Effector CD4-positive, alpha-beta T cell (primary cell): ENCODE data around the gene ASCL1.

Experiments used
- DNase-seq: peaks from one replicate; pipeline ENCODE4 v3.0.0-alpha.2; 2020

Gene ASCL1

DNA sequence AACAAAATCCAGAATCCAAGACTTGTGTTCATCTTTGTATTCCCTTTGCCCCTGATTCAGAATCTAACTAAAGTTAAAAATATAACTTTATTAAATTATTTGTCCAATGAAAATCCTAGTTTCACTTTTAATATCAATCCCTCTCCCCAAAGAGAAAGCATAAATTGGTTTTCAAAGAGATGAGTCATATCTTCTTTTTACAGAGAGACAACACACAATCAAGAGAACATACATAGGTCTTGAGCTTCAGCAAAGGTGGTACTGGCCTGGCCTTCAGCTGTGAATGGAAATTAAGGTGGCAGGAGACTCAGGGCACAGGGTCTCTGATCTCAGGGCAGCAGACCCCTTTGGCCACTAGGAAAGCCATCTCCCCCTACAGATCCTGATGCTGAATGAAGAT lies 4.3 kb upstream of the ASCL1 start:
- DNase-seq: no peak

DNA sequence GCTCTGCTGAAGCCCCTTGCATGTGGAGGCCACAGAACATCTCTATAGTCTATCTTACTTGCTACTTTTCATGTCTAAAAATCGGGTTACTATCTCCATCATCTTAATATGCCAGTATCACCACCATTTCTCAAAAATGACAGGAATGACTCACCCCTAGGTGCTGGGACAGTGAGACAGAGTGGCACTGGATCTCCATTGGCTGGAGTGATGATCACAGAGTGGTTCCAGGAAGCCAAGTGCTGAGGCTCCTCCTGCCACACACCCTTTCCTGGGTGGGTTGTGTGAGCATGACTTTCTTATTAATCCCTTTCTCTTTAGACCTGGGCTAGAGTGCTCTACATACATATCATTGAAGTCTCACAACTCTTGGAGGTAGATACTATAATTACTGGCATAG lies 3.3 kb upstream of the ASCL1 start:
- no peak for DNase-seq

- no peak for DNase-seq
Measured at GRCh38 chr12:102955926-102956737, 1.3 kb upstream of the ASCL1 start.

- no peak for DNase-seq
Measured at GRCh38 chr12:102956738-102957327, 641 bp upstream of the ASCL1 start.

DNA sequence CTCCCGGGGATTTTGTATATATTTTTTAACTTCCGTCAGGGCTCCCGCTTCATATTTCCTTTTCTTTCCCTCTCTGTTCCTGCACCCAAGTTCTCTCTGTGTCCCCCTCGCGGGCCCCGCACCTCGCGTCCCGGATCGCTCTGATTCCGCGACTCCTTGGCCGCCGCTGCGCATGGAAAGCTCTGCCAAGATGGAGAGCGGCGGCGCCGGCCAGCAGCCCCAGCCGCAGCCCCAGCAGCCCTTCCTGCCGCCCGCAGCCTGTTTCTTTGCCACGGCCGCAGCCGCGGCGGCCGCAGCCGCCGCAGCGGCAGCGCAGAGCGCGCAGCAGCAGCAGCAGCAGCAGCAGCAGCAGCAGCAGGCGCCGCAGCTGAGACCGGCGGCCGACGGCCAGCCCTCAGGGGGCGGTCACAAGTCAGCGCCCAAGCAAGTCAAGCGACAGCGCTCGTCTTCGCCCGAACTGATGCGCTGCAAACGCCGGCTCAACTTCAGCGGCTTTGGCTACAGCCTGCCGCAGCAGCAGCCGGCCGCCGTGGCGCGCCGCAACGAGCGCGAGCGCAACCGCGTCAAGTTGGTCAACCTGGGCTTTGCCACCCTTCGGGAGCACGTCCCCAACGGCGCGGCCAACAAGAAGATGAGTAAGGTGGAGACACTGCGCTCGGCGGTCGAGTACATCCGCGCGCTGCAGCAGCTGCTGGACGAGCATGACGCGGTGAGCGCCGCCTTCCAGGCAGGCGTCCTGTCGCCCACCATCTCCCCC lies 777 bp downstream of the ASCL1 start:
- DNase-seq: no peak

DNA sequence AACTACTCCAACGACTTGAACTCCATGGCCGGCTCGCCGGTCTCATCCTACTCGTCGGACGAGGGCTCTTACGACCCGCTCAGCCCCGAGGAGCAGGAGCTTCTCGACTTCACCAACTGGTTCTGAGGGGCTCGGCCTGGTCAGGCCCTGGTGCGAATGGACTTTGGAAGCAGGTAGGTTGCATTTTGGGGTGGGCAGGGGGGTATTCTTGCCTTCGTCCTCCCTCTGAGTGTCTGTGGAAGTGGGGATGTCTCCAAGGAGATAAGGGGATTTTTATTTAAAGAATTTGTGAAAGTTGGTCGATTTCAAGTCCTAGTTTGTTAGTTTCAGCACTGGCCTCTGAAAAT lies 1.3 kb downstream of the ASCL1 start:
- no peak for DNase-seq

DNA sequence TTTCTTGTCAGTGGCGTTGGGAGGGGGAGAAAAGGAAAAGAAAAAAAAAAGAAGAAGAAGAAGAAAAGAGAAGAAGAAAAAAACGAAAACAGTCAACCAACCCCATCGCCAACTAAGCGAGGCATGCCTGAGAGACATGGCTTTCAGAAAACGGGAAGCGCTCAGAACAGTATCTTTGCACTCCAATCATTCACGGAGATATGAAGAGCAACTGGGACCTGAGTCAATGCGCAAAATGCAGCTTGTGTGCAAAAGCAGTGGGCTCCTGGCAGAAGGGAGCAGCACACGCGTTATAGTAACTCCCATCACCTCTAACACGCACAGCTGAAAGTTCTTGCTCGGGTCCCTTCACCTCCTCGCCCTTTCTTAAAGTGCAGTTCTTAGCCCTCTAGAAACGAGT lies 1.9 kb downstream of the ASCL1 start:
- DNase-seq: no peak

DNA sequence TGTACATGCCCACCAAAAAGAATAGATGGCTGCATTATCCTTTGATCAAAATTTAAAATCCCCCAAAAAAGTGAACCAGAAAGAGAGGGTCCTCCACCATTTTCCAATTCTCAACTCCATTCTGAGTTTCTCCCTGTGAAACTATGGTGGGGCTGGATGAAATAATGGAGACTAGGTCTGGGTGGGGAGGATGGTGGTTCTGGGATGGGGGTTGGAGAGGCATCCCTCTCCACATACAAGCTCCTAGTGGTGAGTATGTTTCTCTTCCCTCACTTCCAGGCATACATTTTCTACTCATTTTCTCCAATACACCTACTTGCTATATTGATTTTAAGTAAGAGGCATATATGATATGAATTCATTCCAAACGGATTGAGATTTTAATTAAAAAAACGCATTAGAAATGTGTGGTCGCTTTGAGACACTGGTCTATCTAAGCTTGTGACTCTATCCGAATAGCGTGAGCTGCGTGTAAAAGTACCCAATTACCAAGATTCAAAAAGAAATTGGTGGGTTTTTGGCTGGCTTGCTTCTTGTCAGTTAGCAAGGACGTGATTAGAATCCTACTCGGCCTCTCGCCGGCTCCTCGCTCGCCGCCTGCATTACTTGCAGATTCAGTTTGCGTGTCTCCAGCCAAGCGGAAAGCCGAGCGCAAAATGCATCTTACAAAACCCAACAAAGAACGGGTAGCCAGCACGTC lies 3.4 kb downstream of the ASCL1 start:
- DNase-seq: no peak

DNA sequence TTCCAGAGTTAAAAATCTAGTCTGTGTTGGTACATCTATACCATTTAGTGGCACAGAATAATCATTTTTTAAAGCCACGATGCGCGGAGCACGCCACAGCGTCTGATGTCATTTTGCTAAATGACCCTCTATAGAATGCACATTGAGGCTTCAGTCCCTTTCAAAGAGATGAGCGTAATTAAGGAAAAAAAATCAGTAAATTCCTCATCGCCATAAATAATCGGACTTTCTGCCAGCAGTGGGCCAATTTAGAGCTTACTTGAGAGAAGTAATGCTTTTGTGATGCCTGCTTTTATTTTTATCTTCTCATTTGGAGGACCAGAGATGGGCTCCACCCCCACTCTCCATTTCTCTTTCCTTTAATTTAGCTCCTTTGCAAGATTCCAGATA lies 4.0 kb downstream of the ASCL1 start:
- DNase-seq: no peak

DNA sequence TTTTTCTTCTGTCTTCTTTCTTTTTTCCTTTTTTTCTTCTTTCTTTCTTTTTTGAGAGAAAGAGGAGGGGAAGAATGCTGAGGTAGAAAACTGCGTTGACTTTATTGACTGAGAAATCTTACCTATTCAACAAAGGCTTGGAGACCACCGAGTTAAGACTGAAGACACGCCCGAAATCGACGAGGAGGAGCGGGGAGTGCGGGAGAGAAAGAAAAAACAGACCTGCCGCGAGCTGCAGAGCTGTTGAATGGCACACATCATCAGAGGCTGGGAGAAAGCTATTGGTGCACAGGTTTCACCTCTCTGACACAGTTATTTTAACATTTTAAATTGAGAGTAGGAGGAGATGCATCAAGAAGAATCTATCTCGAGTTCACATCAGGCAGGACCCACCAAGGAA lies 5.1 kb downstream of the ASCL1 start:
- no peak for DNase-seq

- no peak for DNase-seq
Measured at GRCh38 chr12:102962986-102963385, 5.5 kb downstream of the ASCL1 start.

GRCh38 chr12:102963796-102964195 lies 6.3 kb downstream of the ASCL1 start:
- DNase-seq: no peak

- DNase-seq: no peak
Measured at GRCh38 chr12:102964872-102965271, 7.4 kb downstream of the ASCL1 start.

DNA sequence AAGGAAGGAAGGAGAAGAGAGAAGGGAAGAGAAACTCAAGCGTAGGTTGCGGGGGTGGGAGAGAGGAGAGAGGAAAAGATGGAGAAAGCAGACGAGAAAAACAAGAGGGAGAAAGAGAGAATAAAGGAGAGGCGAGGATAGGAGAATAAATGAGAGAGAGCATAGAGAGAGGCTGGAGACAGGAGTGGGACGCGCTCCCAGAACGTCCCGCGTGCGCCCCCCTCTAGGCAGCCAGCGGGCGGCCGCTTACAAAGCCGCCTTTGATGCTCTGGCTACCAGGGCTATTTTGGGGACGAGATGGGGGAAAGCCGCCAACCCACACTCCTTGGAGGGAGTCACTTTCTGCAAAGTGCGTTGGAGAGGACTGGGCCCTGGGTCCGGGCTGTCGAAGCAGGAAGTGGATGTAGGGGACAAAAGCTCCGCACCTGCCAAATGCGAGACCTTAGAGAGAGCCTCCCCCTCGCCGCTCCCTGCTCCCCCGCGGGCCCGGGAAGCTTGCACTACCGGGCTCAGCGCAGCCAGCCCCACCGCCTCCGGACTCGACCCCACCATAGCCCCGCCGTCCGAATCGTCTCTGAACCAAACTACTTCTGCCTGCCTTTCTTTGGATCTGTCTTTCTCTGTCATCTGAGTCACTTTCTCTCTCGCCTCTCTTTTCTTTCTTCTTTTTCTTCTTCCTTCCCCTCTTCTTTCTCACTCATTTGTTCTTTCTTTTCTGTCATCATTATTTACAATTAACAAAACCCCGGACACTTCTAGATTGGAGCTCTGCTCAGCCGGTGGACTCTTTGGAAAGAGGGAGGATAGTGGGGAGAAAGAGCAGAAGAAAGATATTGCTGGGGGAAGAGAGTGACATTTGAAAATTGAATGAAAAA lies 8.0 kb downstream of the ASCL1 start:
- DNase-seq: no peak

DNA sequence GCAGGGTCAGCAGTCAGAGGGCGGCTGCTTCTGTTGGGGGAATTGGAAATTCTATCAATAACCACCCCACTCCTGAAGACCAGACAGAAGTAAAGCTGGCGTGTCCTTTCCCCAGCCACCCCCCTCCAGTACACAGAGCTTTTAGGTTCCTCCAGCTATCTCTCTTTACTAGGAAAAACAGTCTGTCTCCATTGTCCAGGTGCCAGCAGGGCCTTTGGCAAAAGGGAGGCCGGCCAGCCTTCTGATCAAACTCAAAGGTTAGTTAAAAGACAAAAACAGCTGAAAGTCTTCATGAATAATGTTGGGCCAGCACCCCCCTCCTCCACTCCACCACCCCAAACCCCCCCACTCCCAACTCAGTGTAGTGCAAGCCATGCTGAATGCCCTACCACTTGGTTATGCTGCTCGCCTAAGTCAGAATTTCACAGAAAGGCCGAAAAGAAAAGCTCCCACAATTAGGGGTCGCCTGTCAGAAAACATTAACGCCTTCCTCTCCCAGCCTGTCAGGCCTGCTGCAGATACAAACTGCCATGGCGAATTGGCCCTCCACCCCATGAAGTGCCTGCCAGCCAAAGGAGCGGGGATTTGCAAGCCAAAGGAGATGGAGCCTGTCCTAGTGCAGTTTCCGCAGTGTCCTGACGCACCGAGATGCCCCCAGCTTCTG lies 8.9 kb downstream of the ASCL1 start:
- DNase-seq: no peak

- DNase-seq: no peak
Measured at GRCh38 chr12:102970780-102971179, 13.3 kb downstream of the ASCL1 start.

DNA sequence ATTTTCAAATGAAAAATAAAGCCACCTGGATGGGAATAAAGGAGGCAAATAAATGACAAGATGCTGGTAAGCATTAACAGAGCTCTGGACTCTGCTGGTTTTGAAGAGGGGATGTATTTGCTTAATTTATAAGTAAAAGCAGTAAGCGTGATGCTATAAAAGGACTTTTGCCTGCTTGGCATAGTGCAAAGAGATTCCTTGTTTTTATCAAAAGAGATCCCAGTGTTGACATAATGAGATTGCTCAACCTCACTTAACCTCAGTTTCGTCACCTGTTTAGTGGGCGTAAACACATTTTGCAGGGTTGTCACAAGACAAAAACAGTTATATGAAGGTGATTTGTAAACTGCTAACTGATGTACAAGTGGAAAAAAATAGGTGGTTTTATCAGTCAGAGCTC lies 13.8 kb downstream of the ASCL1 start:
- no peak for DNase-seq

DNA sequence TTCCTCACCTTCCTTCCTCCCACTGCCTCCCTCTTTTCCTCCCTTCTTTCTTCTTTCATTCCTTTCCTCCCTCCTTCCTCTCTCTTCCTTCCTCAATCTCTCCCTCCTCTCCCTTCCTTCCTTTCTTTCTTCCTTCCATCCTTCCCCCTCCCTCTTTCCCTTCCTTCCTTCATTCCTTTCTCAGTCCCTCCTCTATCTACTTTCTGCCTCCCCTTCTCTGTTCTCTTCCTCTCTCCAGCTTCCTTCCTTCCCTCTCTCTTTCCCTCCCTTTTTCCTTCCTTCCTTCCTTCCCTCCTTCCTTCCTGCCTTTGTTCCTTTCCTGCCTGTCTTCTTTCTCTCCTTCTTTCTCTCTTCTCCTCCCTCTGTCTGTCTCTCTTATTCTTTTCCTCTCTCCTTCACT lies 16.1 kb downstream of the ASCL1 start:
- no peak for DNase-seq

GRCh38 chr12:102976609-102977280 lies 19.3 kb downstream of the ASCL1 start:
- no peak for DNase-seq

DNA sequence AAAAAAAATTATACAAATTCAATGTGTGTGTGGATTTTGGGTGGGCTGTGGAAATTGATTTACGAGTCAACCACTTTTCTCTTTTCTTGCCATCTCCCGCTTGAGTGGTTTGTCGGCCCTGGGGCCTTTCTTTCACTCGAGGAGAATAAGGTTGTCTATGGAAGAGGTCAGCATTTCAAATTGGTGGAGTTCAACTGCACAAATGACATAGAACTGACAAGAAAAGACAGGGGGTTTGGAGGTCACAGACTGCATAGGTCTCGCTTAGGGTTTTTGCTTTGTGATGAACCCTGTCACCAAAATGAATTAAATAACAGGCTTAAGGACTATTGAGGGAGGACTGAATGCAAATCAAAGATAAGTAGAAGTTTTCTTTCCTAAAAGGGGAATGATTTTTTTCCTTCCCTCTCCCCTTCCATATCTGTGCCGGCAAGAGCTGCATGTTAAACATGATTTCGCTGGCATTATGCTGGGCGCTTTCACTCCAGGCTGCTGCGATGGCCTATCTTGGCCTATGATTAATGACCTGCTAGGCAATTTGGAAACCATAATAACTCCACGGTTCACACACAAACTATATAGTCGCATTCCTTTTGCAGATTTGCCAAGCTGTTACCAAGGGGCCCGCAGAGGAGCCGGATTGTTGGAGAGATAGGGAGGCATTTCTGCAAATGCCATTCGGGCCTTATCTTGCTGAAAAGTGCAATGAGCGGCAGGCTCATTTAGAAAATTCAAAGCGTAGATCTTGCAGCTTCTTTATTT lies 20.7 kb downstream of the ASCL1 start:
- no peak for DNase-seq

- no peak for DNase-seq
Measured at GRCh38 chr12:102980350-102980749, 22.9 kb downstream of the ASCL1 start.
